IPS-18a (cell line): ENCODE results near the gene TMEM95.

Experiments
- H3K27ac ChIP-seq: one replicate; pipeline ENCODE4 v1.5.1; 2013; ENCODE audit warnings: low read length
- H3K27me3 ChIP-seq: one replicate; pipeline ENCODE4 v1.6.1; 2013; ENCODE audit warnings: mild to moderate bottlenecking, low read length; ENCODE audit not compliant: control insufficient read depth, insufficient read depth
- H3K36me3 ChIP-seq: one replicate; pipeline ENCODE4 v1.6.1; 2013; ENCODE audit warnings: low read depth, low read length; ENCODE audit not compliant: control insufficient read depth
- H3K4me1 ChIP-seq: one replicate; pipeline ENCODE4 v1.6.1; 2013; ENCODE audit warnings: low read depth, low read length; ENCODE audit not compliant: control insufficient read depth
- H3K4me3 ChIP-seq: one replicate; pipeline ENCODE4 v1.5.1; 2013; ENCODE audit warnings: low read length
- H3K9ac ChIP-seq: one replicate; pipeline ENCODE4 v1.6.1; 2013; ENCODE audit warnings: mild to moderate bottlenecking, low read length, moderate library complexity
- H3K9me3 ChIP-seq: one replicate; pipeline ENCODE4 v1.6.1; 2013; ENCODE audit warnings: low read depth, low read length; ENCODE audit not compliant: control insufficient read depth

The TMEM95 gene

GRCh38 chr17:7388856-7389255, 33.9 kb downstream of the TMEM95 start:
- Histone ChIP-seq H3K27me3 (peaks cover 6% of the 10 kb centered on the region), H3K27ac (no peak overlapping the region), H3K9me3 (no peaks in the 10 kb centered on the region), H3K9ac (no peak overlapping the region), H3K36me3 (peaks cover 13% of the 10 kb centered on the region), H3K4me1 (peaks cover 4% of the 10 kb centered on the region), H3K4me3 (no peak overlapping the region)

DNA sequence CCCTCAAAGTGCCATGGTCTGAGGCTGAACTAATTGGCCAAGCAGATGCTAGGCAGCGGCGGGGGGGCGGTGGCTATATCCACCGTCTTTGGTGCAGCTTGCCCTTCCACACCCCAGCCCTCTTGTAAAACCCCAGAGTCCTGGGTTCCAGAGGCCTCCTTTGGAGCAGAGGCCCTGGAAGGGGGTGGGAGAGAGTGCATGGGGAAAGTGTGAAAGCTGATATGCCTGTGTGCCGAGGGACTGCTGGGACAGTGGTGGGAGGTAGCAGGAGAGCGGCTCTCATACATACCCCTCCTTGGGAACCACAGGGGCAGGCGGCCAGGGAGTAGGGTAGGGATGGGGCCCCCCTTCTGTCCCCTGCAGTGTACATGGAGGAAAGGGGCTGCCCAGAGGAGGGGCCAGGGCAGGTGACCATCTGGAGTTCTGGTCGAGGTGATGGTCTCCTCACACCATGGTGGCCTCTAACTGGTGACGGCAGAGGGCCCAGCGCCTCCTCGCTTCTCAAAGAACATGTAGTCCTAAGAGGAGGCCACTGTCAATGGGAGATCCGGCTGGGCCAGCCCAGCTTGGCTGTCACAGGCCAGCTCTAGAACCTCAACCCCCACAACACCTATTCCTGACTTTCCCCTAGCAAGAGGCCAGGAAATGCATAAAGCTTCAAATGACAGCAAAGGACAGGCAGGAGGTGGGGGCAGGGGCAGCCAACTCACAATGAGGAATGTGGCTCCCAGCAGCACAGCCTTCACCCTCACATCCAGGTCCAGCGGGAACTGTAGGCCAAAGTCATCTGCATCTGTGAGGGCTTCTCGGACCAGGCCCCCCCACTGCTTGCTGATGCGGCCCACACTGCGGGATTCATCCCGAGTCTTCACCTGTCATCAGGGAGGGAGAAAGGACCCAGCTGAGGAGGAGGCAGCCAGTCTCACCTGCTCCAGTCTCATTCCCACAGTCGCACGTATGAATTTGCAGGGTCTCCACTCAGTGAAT, 35.3 kb downstream of the TMEM95 start:
- peaks cover 13% of the 10 kb centered on the region for H3K36me3 ChIP-seq
- no peak overlapping the region for H3K4me3 ChIP-seq
- no peak overlapping the region for H3K27ac ChIP-seq
- no peaks in the 10 kb centered on the region for H3K4me1 ChIP-seq
- no peaks in the 10 kb centered on the region for H3K9me3 ChIP-seq
- H3K27me3 ChIP-seq = no peaks in the 10 kb centered on the region
- H3K9ac ChIP-seq = no peak overlapping the region

DNA sequence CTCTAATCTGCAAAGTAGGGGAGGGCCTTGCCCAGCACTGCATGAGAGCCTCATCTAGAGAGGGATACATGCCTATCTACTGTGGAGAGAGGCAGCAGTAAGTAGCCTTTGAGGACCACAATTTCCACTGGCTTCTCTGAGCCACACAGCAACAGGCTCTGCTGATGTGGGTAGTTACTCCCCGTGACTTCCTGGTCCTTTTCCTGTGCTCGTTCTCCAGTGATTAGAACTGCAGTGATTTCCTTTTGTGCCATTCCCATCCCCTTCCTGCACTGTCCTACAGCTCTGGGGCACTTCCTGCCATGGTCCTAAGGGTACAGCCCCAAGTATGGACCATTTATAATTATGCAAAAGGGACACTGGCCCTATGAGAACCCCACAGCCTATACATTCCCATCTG, 36.4 kb downstream of the TMEM95 start:
- Histone ChIP-seq H3K9me3 (no peaks in the 10 kb centered on the region), H3K9ac (no peak overlapping the region), H3K27me3 (no peaks in the 10 kb centered on the region), H3K36me3 (peaks cover 13% of the 10 kb centered on the region), H3K4me1 (no peaks in the 10 kb centered on the region), H3K4me3 (no peak overlapping the region), H3K27ac (no peak overlapping the region)

DNA sequence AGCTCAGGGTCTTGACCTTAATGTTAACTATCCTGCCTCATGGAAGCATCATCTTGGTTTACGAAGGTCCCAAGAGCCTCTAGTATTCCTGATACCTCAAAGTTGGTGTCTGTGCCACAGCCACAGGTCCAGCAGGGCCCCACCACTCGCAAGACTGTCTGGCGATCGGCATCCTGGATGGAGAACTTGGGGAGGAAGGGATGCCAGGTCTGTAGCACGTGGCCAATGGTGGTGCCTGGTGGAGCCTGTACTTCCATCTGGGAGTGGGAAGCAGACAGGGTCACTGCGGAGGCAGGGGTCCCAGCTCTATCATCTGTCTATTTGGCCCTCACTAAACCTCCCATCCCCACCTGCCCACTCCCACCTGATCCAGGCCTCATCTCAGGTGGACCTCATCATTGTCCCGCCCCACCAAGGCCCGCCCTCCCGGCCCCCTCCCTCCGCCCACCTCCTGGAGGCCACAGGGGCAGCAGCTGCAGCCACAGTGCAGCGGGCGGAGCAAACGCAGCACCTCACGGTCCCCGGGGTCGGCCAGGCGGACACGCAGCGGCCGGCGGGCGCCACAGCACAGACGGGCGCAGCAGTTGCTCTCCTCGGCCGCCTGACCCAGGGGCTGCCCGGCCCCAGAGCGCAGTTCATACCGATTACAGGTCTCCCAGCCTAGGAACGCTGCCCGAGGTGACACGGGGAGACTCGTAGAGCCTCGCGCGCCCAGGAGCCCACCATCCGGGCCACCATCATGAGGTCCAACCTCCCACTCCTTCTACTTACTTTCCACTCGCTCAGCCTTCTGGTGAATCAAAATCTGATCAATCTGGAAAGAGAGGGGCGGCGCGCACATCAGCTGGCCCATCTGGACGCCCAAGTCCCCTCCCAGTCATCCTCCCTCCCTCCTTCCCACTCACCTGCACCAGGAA, 38.0 kb downstream of the TMEM95 start:
- H3K9me3 ChIP-seq = no peaks in the 10 kb centered on the region
- H3K36me3 ChIP-seq = peaks cover 13% of the 10 kb centered on the region
- no peaks in the 10 kb centered on the region for H3K4me1 ChIP-seq
- H3K27ac ChIP-seq = no peak overlapping the region
- H3K4me3 ChIP-seq = peak overlapping the region; percentile 85
- H3K27me3 ChIP-seq = no peaks in the 10 kb centered on the region
- peak overlapping the region; percentile 61 for H3K9ac ChIP-seq

GRCh38 chr17:7393613-7394451, 38.9 kb downstream of the TMEM95 start:
- H3K4me3 ChIP-seq = peak overlapping the region; percentile 85
- peaks cover 13% of the 10 kb centered on the region for H3K36me3 ChIP-seq
- no peaks in the 10 kb centered on the region for H3K4me1 ChIP-seq
- no peak overlapping the region for H3K27ac ChIP-seq
- no peaks in the 10 kb centered on the region for H3K9me3 ChIP-seq
- H3K9ac ChIP-seq = peak overlapping the region; percentile 61
- no peaks in the 10 kb centered on the region for H3K27me3 ChIP-seq

- H3K27me3 ChIP-seq = no peaks in the 10 kb centered on the region
- peak within 1 kb of the TSS; percentile 85 for H3K4me3 ChIP-seq
- H3K27ac ChIP-seq = no peak within 1 kb of the TSS
- peak within 1 kb of the TSS; percentile 61 for H3K9ac ChIP-seq
- no peaks in the 10 kb centered on the region for H3K4me1 ChIP-seq
- peaks cover 6% of the 10 kb centered on the region for H3K36me3 ChIP-seq
- H3K9me3 ChIP-seq = no peaks in the 10 kb centered on the region
Observed at GRCh38 chr17:7394452-7395191, 39.7 kb downstream of the TMEM95 start, which contains the start of gene PLSCR3. PLSCR3 (minus strand) TSS chr17:7394525; CDS start chr17:7394110, 415 bp downstream.

GRCh38 chr17:7396147-7396546, 41.2 kb downstream of the TMEM95 start:
- H3K9me3 ChIP-seq = no peaks in the 10 kb centered on the region
- no peaks in the 10 kb centered on the region for H3K27me3 ChIP-seq
- no peak overlapping the region for H3K27ac ChIP-seq
- no peak overlapping the region for H3K9ac ChIP-seq
- H3K36me3 ChIP-seq = peaks cover 3% of the 10 kb centered on the region
- no peaks in the 10 kb centered on the region for H3K4me1 ChIP-seq
- H3K4me3 ChIP-seq = no peak overlapping the region

DNA sequence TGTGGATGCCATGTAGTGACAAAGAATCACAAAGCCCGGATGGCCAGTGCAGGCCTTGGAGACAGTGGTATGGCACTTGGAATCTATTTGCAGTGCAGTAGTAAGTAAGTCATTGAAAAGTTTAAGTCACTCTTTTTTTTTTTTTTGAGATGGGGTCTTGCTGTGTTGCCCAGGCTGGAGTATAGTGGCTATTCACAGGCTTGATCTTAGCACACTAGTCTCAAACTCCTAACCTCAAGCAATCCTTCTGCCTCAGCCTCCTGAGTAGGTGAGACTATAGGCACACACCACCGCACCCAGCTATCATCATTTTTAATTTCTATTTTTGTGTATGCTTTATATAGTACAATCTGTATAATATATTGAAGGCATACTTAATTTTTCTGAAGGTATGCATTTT, 43.7 kb downstream of the TMEM95 start:
- peaks cover 7% of the 10 kb centered on the region for H3K4me1 ChIP-seq
- no peak overlapping the region for H3K4me3 ChIP-seq
- H3K9me3 ChIP-seq = no peaks in the 10 kb centered on the region
- H3K27ac ChIP-seq = no peak overlapping the region
- no peaks in the 10 kb centered on the region for H3K36me3 ChIP-seq
- H3K27me3 ChIP-seq = no peaks in the 10 kb centered on the region
- H3K9ac ChIP-seq = no peak overlapping the region

- no peaks in the 10 kb centered on the region for H3K9me3 ChIP-seq
- peak overlapping the region; percentile 88 for H3K4me3 ChIP-seq
- no peaks in the 10 kb centered on the region for H3K27me3 ChIP-seq
- H3K27ac ChIP-seq = no peak overlapping the region
- no peaks in the 10 kb centered on the region for H3K36me3 ChIP-seq
- H3K9ac ChIP-seq = peak overlapping the region; percentile 72
- H3K4me1 ChIP-seq = peaks cover 23% of the 10 kb centered on the region
Observed at GRCh38 chr17:7403043-7403726, 48.2 kb downstream of the TMEM95 start.

GRCh38 chr17:7403727-7403976, 48.7 kb downstream of the TMEM95 start:
- H3K27ac ChIP-seq = peak overlapping the region; percentile 43
- peaks cover 23% of the 10 kb centered on the region for H3K4me1 ChIP-seq
- H3K36me3 ChIP-seq = no peaks in the 10 kb centered on the region
- H3K9me3 ChIP-seq = no peaks in the 10 kb centered on the region
- H3K4me3 ChIP-seq = peak overlapping the region; percentile 88
- H3K9ac ChIP-seq = peak overlapping the region; percentile 72
- no peaks in the 10 kb centered on the region for H3K27me3 ChIP-seq
